B cell (primary cell): Measurements from ENCODE around the gene KDELR3.

ENCODE experiments used
- EZH2 ChIP-seq: IDR thresholded peaks from 2 replicates; pipeline ENCODE4 v1.6.1; 2012; ENCODE audit warnings: borderline replicate concordance, low read depth, mild to moderate bottlenecking, moderate library complexity, low read length; ENCODE audit not compliant: insufficient read depth, poor library complexity, severe bottlenecking
- TF ChIP-seq, protein P1 (sequence below): fragments of 200-600 bp; IDR thresholded peaks from one replicate; pipeline ENCODE4 v1.8.0; 2022; ENCODE audit warnings: antibody characterized with exemption, mild to moderate bottlenecking

- TF ChIP-seq, protein P1, sequence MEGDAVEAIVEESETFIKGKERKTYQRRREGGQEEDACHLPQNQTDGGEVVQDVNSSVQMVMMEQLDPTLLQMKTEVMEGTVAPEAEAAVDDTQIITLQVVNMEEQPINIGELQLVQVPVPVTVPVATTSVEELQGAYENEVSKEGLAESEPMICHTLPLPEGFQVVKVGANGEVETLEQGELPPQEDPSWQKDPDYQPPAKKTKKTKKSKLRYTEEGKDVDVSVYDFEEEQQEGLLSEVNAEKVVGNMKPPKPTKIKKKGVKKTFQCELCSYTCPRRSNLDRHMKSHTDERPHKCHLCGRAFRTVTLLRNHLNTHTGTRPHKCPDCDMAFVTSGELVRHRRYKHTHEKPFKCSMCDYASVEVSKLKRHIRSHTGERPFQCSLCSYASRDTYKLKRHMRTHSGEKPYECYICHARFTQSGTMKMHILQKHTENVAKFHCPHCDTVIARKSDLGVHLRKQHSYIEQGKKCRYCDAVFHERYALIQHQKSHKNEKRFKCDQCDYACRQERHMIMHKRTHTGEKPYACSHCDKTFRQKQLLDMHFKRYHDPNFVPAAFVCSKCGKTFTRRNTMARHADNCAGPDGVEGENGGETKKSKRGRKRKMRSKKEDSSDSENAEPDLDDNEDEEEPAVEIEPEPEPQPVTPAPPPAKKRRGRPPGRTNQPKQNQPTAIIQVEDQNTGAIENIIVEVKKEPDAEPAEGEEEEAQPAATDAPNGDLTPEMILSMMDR, result no peak
- TF ChIP-seq EZH2, result no peak
These were observed 1.4 kb downstream of the KDELR3 start for GRCh38 chr22:38469306-38469781.
